GM10266 (cell line): ENCODE data around the gene FAM98C.
A peak's percentile ranks its signal among the peaks of the same experiment; 100 is the strongest.

Experiments used
- DNase-seq: peaks from one replicate; pipeline ENCODE4 v3.0.0; 2012; ENCODE audit errors: extremely low spot score
- TF ChIP-seq, protein P1 (sequence below): IDR thresholded peaks from 2 replicates; pipeline ENCODE4 v1.5.1; 2012; ENCODE audit warnings: mild to moderate bottlenecking, low read depth; ENCODE audit not compliant: control insufficient read depth, insufficient read depth; ENCODE audit errors: missing control alignments

Gene FAM98C

DNA sequence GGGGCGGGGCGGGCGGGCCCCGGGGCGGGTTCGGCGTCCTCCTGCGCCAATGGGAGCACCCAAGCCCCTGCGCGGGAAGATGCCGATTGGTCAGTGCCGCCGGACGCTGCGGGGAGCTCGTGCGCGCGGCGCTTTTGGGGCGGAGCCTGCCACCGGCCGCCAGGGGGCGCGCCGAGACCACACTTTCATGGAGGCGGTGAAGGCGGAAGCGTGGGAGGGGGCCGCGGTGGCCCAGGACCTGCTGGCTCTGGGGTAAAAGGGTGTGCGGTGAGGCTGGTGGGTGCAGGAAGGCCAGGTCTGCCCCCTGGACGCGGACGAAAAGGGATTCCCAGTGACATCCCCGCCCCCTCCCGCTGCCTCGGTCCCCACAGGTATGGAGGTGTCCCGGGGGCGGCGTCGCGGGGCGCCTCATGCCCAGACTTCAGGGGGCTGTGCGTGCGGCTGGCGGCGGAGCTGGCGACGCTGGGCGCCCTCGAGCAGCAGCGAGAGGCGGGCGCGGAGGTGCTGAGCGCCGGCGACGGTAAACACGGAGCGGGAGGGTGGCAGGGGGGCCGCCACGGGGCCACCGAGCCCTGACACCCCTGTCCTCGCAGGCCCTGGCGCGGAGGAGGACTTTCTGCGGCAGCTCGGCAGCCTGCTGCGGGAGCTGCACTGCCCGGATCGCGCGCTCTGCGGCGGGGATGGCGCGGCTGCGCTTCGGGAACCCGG lies at the start of gene FAM98C:
FAM98C (plus strand) TSS at position 127 of the 708 bp plus-strand sequence; CDS start at position 188, 61 bp downstream.
- peak; percentile 100 for DNase-seq
- TF ChIP-seq, protein P1, sequence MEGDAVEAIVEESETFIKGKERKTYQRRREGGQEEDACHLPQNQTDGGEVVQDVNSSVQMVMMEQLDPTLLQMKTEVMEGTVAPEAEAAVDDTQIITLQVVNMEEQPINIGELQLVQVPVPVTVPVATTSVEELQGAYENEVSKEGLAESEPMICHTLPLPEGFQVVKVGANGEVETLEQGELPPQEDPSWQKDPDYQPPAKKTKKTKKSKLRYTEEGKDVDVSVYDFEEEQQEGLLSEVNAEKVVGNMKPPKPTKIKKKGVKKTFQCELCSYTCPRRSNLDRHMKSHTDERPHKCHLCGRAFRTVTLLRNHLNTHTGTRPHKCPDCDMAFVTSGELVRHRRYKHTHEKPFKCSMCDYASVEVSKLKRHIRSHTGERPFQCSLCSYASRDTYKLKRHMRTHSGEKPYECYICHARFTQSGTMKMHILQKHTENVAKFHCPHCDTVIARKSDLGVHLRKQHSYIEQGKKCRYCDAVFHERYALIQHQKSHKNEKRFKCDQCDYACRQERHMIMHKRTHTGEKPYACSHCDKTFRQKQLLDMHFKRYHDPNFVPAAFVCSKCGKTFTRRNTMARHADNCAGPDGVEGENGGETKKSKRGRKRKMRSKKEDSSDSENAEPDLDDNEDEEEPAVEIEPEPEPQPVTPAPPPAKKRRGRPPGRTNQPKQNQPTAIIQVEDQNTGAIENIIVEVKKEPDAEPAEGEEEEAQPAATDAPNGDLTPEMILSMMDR: peak; percentile 98

DNA sequence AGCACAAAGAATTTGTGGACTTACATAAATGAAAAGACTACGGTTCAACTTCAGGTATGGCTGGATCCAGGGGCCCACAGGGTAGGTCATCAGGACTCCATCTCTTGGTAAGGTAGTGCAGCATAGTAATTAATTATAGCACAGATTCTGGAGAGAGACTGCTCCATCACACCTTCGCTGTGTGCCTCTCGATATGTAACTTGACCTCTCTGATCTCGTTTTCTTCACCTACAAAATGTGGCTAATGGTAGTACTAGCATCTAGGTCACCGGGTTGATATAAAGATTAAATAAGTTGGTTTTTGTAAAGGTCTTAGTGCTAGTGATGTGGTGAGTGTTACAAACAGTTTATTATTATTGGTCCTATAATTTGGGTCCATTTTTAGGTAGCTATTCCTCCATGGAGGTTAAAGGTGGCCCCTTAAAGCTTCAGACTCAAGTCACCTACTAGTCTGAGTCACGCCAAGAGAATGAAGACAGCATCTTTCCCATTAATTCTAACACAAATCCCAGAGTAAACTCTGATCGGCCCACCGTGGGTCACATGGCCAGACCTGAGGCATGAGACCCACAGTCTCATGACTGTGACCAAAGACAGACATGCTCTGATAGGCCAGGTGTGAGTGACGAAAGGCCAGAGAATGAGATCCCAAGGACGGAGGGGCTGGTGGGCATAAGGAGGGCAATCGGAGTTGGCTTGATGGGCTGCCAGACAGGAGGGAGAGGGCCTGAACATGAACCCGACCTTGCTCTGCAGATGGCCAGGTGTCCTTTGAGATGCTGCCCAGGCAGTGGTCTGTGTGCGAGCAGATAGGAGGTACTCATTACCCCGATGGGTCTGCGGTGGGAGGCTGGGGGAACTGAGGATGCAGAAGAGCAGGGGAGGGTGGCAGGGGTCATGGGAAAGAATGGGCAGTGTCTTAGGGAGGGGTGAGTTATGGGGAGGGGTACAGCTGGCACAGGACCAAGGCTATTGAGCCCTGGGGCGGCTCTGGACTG lies 46.9 kb upstream of the FAM98C start:
- no peak for DNase-seq
- TF ChIP-seq, protein P1: no peak

DNA sequence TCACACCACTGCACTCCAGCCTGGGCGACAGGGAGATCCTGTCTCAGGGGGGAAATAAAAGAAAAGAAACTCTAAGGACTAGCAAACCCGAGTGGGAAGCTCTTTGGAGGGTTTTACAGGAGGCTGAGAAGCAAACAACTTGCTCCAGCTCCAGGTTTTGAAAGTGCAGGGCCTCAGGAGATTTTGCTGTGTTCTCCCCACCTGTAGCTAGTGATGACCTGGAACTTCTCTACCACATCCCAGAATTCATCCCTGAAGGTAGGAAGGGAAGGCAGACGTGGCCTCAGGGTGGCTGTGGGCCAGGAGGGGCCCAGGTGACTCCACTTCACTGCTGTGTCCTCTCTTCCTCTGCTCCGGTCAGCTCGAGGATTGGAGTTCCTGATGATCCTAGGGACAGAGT lies 44.8 kb upstream of the FAM98C start:
- DNase-seq: no peak
- TF ChIP-seq, protein P1: no peak

DNA sequence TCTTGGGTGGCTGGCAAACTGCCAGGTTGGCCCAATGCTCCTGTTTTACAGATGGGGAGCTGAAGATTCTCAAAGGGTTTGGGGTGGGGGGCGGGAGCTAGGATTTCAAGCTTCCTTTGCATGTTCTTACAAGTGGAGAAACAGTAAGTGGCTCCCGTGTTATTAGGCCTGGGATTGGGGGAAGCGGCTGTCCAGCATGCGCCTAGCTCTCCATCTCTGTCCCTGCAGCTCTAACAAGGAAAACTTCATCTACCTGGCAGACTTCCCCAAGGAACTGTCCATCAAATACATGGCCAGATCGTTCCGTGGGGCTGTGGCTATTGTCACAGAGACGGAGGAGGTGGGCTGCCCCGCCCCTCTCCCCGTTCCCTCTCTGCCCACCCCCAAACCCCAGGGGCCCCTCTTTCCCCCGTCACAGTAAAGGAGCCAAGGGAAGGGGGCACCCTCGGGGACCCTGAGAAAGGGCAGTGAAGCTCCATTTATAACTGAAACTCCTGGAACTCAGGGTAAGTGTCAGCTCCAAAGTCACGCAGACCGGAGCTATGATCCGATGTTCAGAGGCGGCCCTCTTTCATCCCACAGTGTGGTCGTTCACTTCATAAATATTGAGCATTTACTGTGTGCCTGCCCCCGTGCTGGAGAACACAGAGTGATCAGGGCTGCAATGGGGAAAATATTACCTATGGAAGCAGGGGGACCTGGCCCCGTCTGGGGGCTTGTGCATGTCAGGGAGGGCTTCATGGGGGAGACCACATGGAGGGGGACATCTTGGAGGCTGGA lies 43.5 kb upstream of the FAM98C start:
- TF ChIP-seq, protein P1: no peak
- no peak for DNase-seq

DNA sequence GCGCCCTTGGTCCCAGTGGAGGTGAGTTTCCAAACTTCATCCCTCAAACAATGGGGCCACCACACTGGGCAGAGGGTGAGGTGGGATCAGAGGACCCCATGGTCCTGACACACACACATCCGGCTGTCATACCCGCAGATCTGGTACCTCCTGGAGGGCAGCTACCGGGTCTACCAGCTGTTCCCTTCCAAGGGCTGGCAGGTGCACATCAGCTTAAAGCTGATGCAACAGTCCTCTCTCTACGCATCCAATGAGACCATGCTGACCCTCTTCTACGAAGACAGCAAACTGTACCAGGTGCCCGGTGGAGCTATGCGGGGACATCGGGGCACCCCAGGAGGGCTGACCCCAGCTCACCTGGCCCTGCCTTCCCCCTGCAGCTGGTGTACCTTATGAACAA lies 42.5 kb upstream of the FAM98C start:
- DNase-seq: no peak
- TF ChIP-seq, protein P1: no peak

DNA sequence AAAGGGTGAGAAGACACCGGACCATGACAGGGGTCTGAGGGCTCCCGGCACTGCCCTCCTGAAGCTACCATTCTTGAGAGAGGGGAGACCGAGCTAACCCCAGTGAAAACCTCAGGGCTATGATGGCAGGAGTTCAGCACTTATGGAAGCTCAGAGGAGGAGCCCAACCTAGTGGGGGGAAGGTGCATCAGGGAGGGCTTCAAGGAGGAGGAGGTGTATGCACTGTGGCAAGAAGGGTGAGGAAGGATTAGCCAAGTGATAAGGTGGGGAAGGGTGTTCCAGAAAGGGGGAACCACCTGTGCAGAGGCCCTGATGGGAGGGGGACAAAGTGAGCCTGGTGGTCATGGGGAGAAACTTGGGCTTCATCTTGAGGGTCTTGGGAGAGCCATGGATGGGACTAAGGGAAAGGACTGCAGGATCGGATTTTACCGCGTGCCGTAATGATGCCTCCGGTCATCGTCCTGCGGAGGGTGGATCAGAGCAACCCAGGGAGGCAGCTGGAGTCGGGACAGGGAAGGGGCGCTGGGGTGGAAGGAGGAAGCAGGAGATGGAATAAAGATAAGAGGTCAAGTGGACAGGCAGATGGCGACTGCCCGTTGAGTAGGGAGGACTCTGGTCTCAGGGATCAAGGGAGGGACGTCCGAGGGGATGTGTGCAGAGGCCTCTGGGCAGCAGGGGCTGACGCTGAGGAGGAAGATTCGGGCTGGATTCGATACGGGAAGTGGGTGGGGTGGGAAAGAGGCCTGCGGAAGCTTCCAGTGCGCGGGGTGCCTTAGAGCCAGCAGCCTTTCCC lies 41.9 kb upstream of the FAM98C start:
- TF ChIP-seq, protein P1: no peak
- no peak for DNase-seq
